CD14-positive monocyte (primary cell): ENCODE measurements around the gene CNIH2. TPM values are rescaled to one million over a fixed set of nuclear protein-coding genes. Genes with fewer than 3 reads are reported as not detected.

ENCODE experiments used
- DNase-seq, 3 donors: peaks; one replicate each; pipeline ENCODE4 v3.0.0-alpha.2; 2011 to 2022
- H2AFZ ChIP-seq: 2 replicates; pipeline ENCODE4 v1.6.0; 2012; ENCODE audit warnings: mild to moderate bottlenecking, low read depth, low read length, inconsistent platforms; ENCODE audit not compliant: insufficient read depth, poor library complexity, severe bottlenecking
- H3K27ac ChIP-seq, 2 donors: 1 replicate in 1 of 2; 2 replicates in 1 of 2; pipeline ENCODE4 v1.5.1; 2012 to 2013; ENCODE audit warnings: low read length in 2 of 2, control low read depth in 1 of 2, inconsistent platforms in 1 of 2, low read depth in 1 of 2, mild to moderate bottlenecking in 1 of 2
- H3K27me3 ChIP-seq, 2 donors: one replicate each; pipeline versions ENCODE4 v1.6.0 to v1.6.1; 2011 to 2013; ENCODE audit warnings: low read length in 2 of 2; ENCODE audit not compliant: control insufficient read depth in 2 of 2, insufficient read depth in 2 of 2
- H3K36me3 ChIP-seq, 2 donors: replicated peaks in 1 of 2; 1 replicate in 1 of 2; 2 replicates in 1 of 2; pipeline versions ENCODE4 v1.5.1 to v1.6.1; 2012 to 2013; ENCODE audit warnings: low read length in 2 of 2, control low read depth in 1 of 2, inconsistent platforms in 1 of 2, mild to moderate bottlenecking in 1 of 2; ENCODE audit not compliant: insufficient read depth in 2 of 2, control insufficient read depth in 1 of 2
- H3K4me1 ChIP-seq, 2 donors: 1 replicate in 1 of 2; 2 replicates in 1 of 2; pipeline versions ENCODE4 v1.5.1 to v1.6.1; 2012 to 2013; ENCODE audit warnings: low read length in 2 of 2, control low read depth in 1 of 2, inconsistent platforms in 1 of 2, mild to moderate bottlenecking in 1 of 2, moderate library complexity in 1 of 2; ENCODE audit not compliant: insufficient read depth in 2 of 2, control insufficient read depth in 1 of 2
- H3K4me2 ChIP-seq: replicated peaks from 2 replicates; pipeline ENCODE3; 2012; ENCODE audit warnings: low read length, moderate library complexity, mild to moderate bottlenecking; ENCODE audit not compliant: poor library complexity, severe bottlenecking; ENCODE audit errors: extremely low read depth
- H3K4me3 ChIP-seq, 3 experiments: fragments of 200-600 bp in 1 of 3; sonication (generic) in 1 of 3; replicated peaks in 1 of 3; 1 replicate in 2 of 3; 2 replicates in 1 of 3; pipeline ENCODE4 v1.5.1; 2011 to 2013; ENCODE audit warnings: low read length in 3 of 3, mild to moderate bottlenecking in 3 of 3, control low read depth in 2 of 3, low read depth in 2 of 3, inconsistent platforms in 1 of 3, moderate library complexity in 1 of 3
- H3K79me2 ChIP-seq: 2 replicates; pipeline ENCODE4 v1.6.0; 2012; ENCODE audit warnings: mild to moderate bottlenecking, control low read depth, inconsistent platforms, low read length, moderate library complexity; ENCODE audit not compliant: insufficient read depth
- H3K9ac ChIP-seq: 2 replicates; pipeline ENCODE4 v1.6.0; 2017; ENCODE audit warnings: low read length, mild to moderate bottlenecking; ENCODE audit not compliant: insufficient read depth, poor library complexity, severe bottlenecking
- H3K9me3 ChIP-seq, 2 donors: replicated peaks in 1 of 2; 1 replicate in 1 of 2; 2 replicates in 1 of 2; pipeline versions ENCODE4 v1.5.1 to v1.6.1; 2012 to 2013; ENCODE audit warnings: low read length in 2 of 2, control low read depth in 1 of 2; ENCODE audit not compliant: control insufficient read depth in 1 of 2, insufficient read depth in 1 of 2
- H4K20me1 ChIP-seq: 2 replicates; pipeline ENCODE4 v1.6.0; 2012; ENCODE audit warnings: mild to moderate bottlenecking, low read length, control low read depth, moderate library complexity; ENCODE audit not compliant: insufficient read depth
- H3K27ac Mint-ChIP-seq, 7 donors: one replicate each; pipeline ENCODE4 v1.8.0; 2020; ENCODE audit warnings: mild to moderate bottlenecking in 7 of 7, mixed read lengths in 7 of 7, moderate library complexity in 6 of 7, inconsistent platforms in 2 of 7
- H3K27me3 Mint-ChIP-seq, 3 donors: one replicate each; pipeline ENCODE4 v1.8.0; 2021 to 2022; ENCODE audit warnings: low read depth in 3 of 3, mild to moderate bottlenecking in 3 of 3, mixed read lengths in 3 of 3, moderate library complexity in 3 of 3, inconsistent platforms in 1 of 3
- H3K36me3 Mint-ChIP-seq, 2 donors: one replicate each; pipeline ENCODE4 v1.8.0; 2020; ENCODE audit warnings: mixed read lengths in 2 of 2, inconsistent platforms in 1 of 2, mild to moderate bottlenecking in 1 of 2
- H3K4me1 Mint-ChIP-seq: one replicate; pipeline ENCODE4 v1.8.0; 2020; ENCODE audit warnings: mild to moderate bottlenecking, mixed read lengths
- H3K4me3 Mint-ChIP-seq, 2 donors: one replicate each; pipeline ENCODE4 v1.8.0; 2020; ENCODE audit warnings: mild to moderate bottlenecking in 2 of 2, mixed read lengths in 2 of 2, moderate library complexity in 1 of 2
- H3K9me3 Mint-ChIP-seq, 7 donors: one replicate each; pipeline ENCODE4 v1.8.0; 2020 to 2022; ENCODE audit warnings: mixed read lengths in 7 of 7, mild to moderate bottlenecking in 6 of 7, moderate library complexity in 6 of 7, inconsistent platforms in 2 of 7
- WGBS: methylation state at CpG from one replicate; pipeline ENCODE4 v1.1.5; 2013; ENCODE audit warnings: missing lambda C conversion rate; ENCODE audit not compliant: insufficient coverage; 5-methylcytosine and 5-hydroxymethylcytosine counted together
- intact Hi-C, 2 donors: fragments of 100-400 bp; cut with micrococcal nuclease; formaldehyde crosslinking; loops; one replicate each; pipeline versions ENCODE4 v1.15.0 to v1.15.1; 2023
- polyA plus RNA-seq, 3 donors: library from polyadenylated mRNA; depleted of rRNA in 1 of 3; unstranded in 2 of 3; stranded (reverse) in 1 of 3; fragments of 300-500 nt in 2 of 3; fragments of >200 nt in 1 of 3; fragmentation: Illumina TruSeq in 2 of 3; gene quantifications; 1 replicate in 2 of 3; 2 replicates in 1 of 3; pipeline ENCODE4 v1.2.3, GENCODE V29; 2012 to 2021
- TF ChIP-seq, protein P1 (sequence below): fragments of 200-600 bp; IDR thresholded peaks from one replicate; pipeline ENCODE4 v1.8.0; 2022; ENCODE audit warnings: antibody characterized with exemption, mild to moderate bottlenecking

CNIH2 gene
- polyA plus RNA-seq, 3 donors, result 1.2 TPM; not detected in 2

DNA sequence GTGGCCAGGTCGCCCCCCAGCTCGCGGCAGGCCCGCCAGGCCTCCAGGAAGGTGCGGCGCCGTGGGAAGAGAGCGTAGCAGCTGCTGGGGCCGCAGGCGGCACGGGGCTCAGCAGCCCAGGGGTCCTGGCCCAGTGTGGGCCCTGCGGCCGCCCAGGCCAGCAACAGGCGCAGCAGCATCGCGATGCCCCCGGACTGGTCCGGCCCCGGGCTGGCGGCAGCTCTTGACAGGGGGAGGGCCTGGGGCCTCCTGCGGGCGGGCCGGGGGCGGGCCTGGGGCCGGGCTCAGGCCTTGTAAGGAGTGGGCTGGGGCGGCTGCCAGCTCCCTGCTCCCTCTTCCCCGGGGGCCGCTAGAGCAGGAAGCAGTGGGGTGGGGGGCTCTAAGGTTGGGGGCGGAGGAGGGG is 38.9 kb downstream of the CNIH2 start, which contains the start of gene CD248:
Gene CD248 (minus strand): TSS at position 196 of the 403 bp plus-strand sequence. CDS start 17 bp downstream, at position 179.
- Histone ChIP-seq H4K20me1 (no peaks in the 10 kb centered on the region), H3K79me2 (no peaks in the 10 kb centered on the region), H2AFZ (peak within 1 kb of the TSS; percentile 53), H3K4me1 (peaks cover 50 to 60% of the 10 kb centered on the region in 2 donors), H3K9ac (peak within 1 kb of the TSS; percentile 24), H3K27me3 (no peaks in the 10 kb centered on the region), H3K4me3 (peak within 1 kb of the TSS in 1 of 3 experiments; percentile 44), H3K9me3 (no peaks in the 10 kb centered on the region), H3K36me3 (no peaks in the 10 kb centered on the region), H3K4me2 (peak within 1 kb of the TSS; percentile 58), H3K27ac (peak within 1 kb of the TSS; percentile 79 to 83)
- Mint-ChIP-seq H3K36me3 (peaks cover 0 to 2% of the 10 kb centered on the region in 2 donors), H3K4me3 (peak within 1 kb of the TSS; percentile 39 to 69), H3K4me1 (peaks cover 45% of the 10 kb centered on the region), H3K27me3 (peaks cover 0 to 16% (median 13%) of the 10 kb centered on the region in 3 donors), H3K9me3 (peaks cover 0 to 9% (median 3%) of the 10 kb centered on the region in 7 donors), H3K27ac (peak within 1 kb of the TSS; percentile 88 to 96 (median 94))
- TF ChIP-seq, protein P1, sequence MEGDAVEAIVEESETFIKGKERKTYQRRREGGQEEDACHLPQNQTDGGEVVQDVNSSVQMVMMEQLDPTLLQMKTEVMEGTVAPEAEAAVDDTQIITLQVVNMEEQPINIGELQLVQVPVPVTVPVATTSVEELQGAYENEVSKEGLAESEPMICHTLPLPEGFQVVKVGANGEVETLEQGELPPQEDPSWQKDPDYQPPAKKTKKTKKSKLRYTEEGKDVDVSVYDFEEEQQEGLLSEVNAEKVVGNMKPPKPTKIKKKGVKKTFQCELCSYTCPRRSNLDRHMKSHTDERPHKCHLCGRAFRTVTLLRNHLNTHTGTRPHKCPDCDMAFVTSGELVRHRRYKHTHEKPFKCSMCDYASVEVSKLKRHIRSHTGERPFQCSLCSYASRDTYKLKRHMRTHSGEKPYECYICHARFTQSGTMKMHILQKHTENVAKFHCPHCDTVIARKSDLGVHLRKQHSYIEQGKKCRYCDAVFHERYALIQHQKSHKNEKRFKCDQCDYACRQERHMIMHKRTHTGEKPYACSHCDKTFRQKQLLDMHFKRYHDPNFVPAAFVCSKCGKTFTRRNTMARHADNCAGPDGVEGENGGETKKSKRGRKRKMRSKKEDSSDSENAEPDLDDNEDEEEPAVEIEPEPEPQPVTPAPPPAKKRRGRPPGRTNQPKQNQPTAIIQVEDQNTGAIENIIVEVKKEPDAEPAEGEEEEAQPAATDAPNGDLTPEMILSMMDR, result no peak
- DNase-seq, result no peak
- WGBS, result 15% methylated on average over 23 of the region's 29 CpGs
- intact Hi-C loops, result loop anchor here in 1 of 2 donors (10.0 kb wide), 1 partner anchor 68 kb away; no protein-coding TSS in a partner anchor

- Histone ChIP-seq H3K4me3 (peak overlapping the region in 1 of 3 experiments; percentile 44), H3K9me3 (no peaks in the 10 kb centered on the region), H3K4me2 (peak overlapping the region; percentile 58), H3K9ac (no peak overlapping the region), H3K79me2 (no peaks in the 10 kb centered on the region), H3K27me3 (no peaks in the 10 kb centered on the region), H4K20me1 (no peaks in the 10 kb centered on the region), H3K36me3 (no peaks in the 10 kb centered on the region), H3K4me1 (peaks cover 47 to 55% of the 10 kb centered on the region in 2 donors), H3K27ac (peak overlapping the region; percentile 79 to 83), H2AFZ (peak overlapping the region; percentile 53)
- Mint-ChIP-seq H3K4me1 (peaks cover 44% of the 10 kb centered on the region), H3K36me3 (peaks cover 0 to 2% of the 10 kb centered on the region in 2 donors), H3K4me3 (peak overlapping the region; percentile 2 to 69), H3K9me3 (peaks cover 0 to 9% (median 3%) of the 10 kb centered on the region in 7 donors), H3K27ac (peak overlapping the region; percentile 82 to 95 (median 94)), H3K27me3 (peaks cover 0 to 16% (median 13%) of the 10 kb centered on the region in 3 donors)
- TF ChIP-seq, protein P1, result no peak
- DNase-seq, result peak in 1 of 3 donors; percentile 34
- intact Hi-C loops, result loop anchor here in 1 of 2 donors (10.0 kb wide), 1 partner anchor 67 kb away; no protein-coding TSS in a partner anchor
- 7% methylated on average over 14 of the region's 14 CpGs for whole genome bisulfite sequencing
Measured at GRCh38 chr11:66317322-66317722, 39.3 kb downstream of the CNIH2 start.
